ENCODE results near the gene INF2. TPM values are rescaled to one million over a fixed set of nuclear protein-coding genes. Genes with fewer than 3 reads are reported as not detected.

The INF2 gene
- total RNA-seq, 1 donor = 49.2 TPM

DNA sequence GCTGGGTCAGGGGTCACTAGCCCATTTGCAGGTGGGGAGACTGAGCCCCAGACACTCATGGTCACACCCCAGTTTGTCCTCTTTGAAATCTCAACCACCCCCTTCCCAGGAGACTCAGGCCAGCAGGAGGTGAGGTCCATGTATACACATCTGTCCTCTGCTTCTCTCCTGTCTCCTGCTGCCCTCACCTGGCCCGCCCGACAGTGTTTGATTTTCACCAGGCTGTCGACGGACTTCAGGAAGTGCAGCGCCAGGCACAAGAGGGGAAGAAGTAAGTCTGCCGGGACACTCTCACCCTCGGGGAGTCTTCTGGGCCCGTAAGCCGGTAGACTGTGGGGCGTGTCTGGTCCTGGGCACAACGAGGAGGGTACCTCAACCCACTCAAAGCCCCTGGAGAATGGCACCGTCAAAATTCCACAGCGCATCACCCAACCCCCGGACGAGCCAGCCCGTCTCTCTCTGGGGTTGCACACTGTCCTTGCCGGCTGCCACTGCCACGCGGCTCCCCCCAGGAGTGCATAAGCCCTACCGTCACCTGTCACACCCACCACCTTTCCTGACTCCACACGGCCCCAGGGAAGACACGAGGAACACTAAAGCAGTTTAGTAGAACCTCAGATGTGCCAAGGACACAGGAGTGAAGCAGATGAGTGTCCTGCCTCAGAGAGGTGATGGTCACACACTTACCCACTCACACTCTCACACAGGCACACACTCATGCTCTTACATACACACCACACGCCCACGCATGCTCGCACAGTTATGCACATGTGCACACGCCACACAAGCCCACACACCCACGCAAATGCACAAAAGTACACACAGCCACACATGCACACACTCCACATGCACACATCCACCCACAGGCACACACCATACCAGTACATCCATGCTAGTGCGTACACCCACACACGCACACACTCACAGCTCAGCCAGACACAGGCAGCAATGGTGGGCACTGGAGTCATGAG is 50.4 kb downstream of the INF2 start:
- Histone ChIP-seq H3K27me3 (ENCODE audit: insufficient read depth, low read length) (no peaks in the 10 kb centered on the region), H3K4me1 (ENCODE audit: insufficient read depth, low read length) (peaks cover 10% of the 10 kb centered on the region), H4K20me1 (ENCODE audit: insufficient read depth, low read length) (no peaks in the 10 kb centered on the region), H2AFZ (ENCODE audit: low read length) (no peak overlapping the region), H3K4me2 (ENCODE audit: insufficient read depth, low read length) (no peak overlapping the region), H3K9me3 (ENCODE audit: low read depth, low read length) (no peaks in the 10 kb centered on the region), H3K79me2 (ENCODE audit: insufficient read depth, low read length) (no peaks in the 10 kb centered on the region), H3K4me3 (ENCODE audit: insufficient read depth, low read length) (no peak overlapping the region), H3K36me3 (ENCODE audit: insufficient read depth, low read length) (no peaks in the 10 kb centered on the region), H3K27ac (ENCODE audit: low read depth, low read length) (no peak overlapping the region)
- TF ChIP-seq, protein P1, sequence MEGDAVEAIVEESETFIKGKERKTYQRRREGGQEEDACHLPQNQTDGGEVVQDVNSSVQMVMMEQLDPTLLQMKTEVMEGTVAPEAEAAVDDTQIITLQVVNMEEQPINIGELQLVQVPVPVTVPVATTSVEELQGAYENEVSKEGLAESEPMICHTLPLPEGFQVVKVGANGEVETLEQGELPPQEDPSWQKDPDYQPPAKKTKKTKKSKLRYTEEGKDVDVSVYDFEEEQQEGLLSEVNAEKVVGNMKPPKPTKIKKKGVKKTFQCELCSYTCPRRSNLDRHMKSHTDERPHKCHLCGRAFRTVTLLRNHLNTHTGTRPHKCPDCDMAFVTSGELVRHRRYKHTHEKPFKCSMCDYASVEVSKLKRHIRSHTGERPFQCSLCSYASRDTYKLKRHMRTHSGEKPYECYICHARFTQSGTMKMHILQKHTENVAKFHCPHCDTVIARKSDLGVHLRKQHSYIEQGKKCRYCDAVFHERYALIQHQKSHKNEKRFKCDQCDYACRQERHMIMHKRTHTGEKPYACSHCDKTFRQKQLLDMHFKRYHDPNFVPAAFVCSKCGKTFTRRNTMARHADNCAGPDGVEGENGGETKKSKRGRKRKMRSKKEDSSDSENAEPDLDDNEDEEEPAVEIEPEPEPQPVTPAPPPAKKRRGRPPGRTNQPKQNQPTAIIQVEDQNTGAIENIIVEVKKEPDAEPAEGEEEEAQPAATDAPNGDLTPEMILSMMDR (IDR thresholded peaks at IDR 0.05; ENCODE audit: extremely low read depth, low read depth, low read length) = no peak
- DNase-seq (ENCODE audit: insufficient read length, low spot score, missing footprints) = peak; percentile 77

DNA sequence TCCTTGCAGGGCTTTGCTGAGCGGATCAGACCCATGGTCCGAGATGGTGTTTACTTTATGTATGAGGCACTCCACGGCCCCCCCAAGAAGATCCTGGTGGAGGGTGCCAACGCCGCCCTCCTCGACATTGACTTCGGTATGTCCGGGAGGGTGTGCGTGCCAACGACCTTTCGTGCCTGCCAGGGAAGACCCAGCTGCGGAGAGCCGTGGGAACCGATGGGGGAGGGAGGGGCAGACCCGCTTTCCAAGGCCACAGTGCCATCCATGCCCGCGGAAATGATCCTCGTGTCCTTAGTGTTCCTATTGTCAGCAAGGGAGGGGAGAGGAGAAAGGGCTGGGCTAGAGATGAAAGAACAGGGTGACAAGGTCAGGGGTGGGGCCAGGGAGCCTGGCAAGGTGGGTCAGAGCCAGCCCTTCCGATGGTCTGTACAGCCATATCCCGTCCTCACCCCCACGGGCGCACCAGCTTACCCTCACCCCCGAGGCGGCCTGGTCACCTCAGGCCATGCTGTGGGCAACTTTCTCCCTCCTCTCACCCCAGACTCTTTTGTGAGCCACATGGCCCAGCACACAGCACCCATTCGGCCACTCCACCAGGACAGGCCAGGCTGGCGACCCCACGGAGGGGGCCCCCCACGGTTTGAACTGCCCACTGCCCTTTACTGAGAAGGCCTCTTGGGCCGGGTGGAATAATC is 51.8 kb downstream of the INF2 start:
- no peak overlapping the region for H3K4me3 ChIP-seq (ENCODE audit: insufficient read depth, low read length)
- no peak overlapping the region for H2AFZ ChIP-seq (ENCODE audit: low read length)
- no peaks in the 10 kb centered on the region for H3K79me2 ChIP-seq (ENCODE audit: insufficient read depth, low read length)
- TF ChIP-seq, protein P1 (IDR thresholded peaks at IDR 0.05; ENCODE audit: extremely low read depth, low read depth, low read length) = no peak
- DNase-seq (ENCODE audit: insufficient read length, low spot score, missing footprints) = peak; percentile 42
- H3K9me3 ChIP-seq (ENCODE audit: low read depth, low read length) = no peaks in the 10 kb centered on the region
- H4K20me1 ChIP-seq (ENCODE audit: insufficient read depth, low read length) = no peaks in the 10 kb centered on the region
- no peaks in the 10 kb centered on the region for H3K27me3 ChIP-seq (ENCODE audit: insufficient read depth, low read length)
- H3K27ac ChIP-seq (ENCODE audit: low read depth, low read length) = no peak overlapping the region
- no peak overlapping the region for H3K4me2 ChIP-seq (ENCODE audit: insufficient read depth, low read length)
- no peaks in the 10 kb centered on the region for H3K36me3 ChIP-seq (ENCODE audit: insufficient read depth, low read length)
- H3K4me1 ChIP-seq (ENCODE audit: insufficient read depth, low read length) = peaks cover 5% of the 10 kb centered on the region

DNA sequence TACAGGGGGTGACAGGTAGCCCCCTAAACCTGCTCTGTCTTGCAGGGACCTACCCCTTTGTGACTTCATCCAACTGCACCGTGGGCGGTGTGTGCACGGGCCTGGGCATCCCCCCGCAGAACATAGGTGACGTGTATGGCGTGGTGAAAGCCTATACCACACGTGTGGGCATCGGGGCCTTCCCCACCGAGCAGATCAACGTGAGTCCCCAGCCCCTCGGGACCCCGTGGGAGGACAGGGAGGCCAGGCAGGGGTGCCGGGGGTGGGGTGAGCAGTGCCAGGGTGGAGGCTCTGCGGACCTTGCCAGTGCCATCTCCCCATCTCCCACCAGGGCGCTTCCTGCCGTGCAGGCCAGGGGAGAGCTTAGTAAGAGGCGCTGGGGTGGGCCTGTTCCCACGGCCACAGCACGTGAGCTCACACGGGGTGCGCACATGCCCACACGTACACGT is 52.4 kb downstream of the INF2 start:
- H3K4me3 ChIP-seq (ENCODE audit: insufficient read depth, low read length) = no peak overlapping the region
- H3K27ac ChIP-seq (ENCODE audit: low read depth, low read length) = no peak overlapping the region
- H3K79me2 ChIP-seq (ENCODE audit: insufficient read depth, low read length) = no peaks in the 10 kb centered on the region
- TF ChIP-seq, protein P1 (IDR thresholded peaks at IDR 0.05; ENCODE audit: extremely low read depth, low read depth, low read length) = no peak
- peak; percentile 17 for DNase-seq (ENCODE audit: insufficient read length, low spot score, missing footprints)
- H3K4me2 ChIP-seq (ENCODE audit: insufficient read depth, low read length) = no peak overlapping the region
- H3K27me3 ChIP-seq (ENCODE audit: insufficient read depth, low read length) = no peaks in the 10 kb centered on the region
- H3K36me3 ChIP-seq (ENCODE audit: insufficient read depth, low read length) = no peaks in the 10 kb centered on the region
- H4K20me1 ChIP-seq (ENCODE audit: insufficient read depth, low read length) = no peaks in the 10 kb centered on the region
- H3K4me1 ChIP-seq (ENCODE audit: insufficient read depth, low read length) = peaks cover 8% of the 10 kb centered on the region
- H2AFZ ChIP-seq (ENCODE audit: low read length) = no peak overlapping the region
- no peaks in the 10 kb centered on the region for H3K9me3 ChIP-seq (ENCODE audit: low read depth, low read length)

Measured in osteoblast (primary cell).